Stomach (tissue), 4 donors: ENCODE results near the gene RASAL2.

Experiments used
- EP300 ChIP-seq: sonication (generic); formaldehyde crosslinking; IDR thresholded peaks from one replicate; pipeline ENCODE4 v1.6.1; 2017; ENCODE audit warnings: antibody characterized with exemption
- POLR2A ChIP-seq, 4 donors: fragments of 450-650 bp; IDR thresholded peaks; one replicate each; pipeline ENCODE4 v1.6.1; 2016; ENCODE audit warnings: antibody characterized with exemption in 4 of 4, control low read depth in 2 of 4, mild to moderate bottlenecking in 1 of 4, moderate library complexity in 1 of 4
- TF ChIP-seq, protein P1 (sequence below), 7 experiments: fragments of 450-650 bp in 4 of 7; fragments of 200-600 bp in 3 of 7; sonication (generic) in 3 of 7; IDR thresholded peaks; one replicate each; pipeline ENCODE4 v1.5.1; 2016 to 2019; ENCODE audit warnings: antibody characterized with exemption in 7 of 7, control low read depth in 2 of 7, mild to moderate bottlenecking in 1 of 7

DNA sequence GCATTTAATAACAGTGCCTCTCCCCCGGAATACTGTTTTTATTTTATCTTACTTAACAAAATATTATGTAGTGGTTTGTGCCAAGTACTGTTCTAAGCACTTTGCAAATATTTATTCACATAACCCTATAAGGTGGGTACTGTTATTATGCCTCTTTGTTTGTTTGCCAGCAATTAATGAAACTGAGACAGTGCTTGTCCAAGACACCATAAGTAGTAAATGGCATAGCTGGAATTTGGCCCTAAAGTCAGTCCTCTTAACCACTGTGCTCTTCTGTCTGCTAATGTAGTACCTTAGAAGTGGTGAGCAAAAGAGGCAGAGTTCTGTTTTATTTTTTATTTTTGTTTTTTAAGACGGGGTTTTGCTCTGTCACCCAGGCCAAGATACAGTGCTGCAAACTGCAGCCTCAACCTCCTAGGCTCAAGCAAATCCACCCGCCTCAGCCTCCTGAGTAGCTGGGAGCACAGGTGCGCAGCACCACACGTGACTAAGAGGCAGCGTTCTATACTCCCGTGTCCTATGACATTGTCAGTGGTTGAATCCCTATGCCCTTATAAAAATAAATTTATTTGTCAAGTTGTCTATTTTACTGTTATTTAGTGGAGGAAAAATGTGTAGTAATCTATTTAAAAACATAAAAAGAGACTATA lies 237.1 kb downstream of the RASAL2 start:
- TF ChIP-seq, protein P1, sequence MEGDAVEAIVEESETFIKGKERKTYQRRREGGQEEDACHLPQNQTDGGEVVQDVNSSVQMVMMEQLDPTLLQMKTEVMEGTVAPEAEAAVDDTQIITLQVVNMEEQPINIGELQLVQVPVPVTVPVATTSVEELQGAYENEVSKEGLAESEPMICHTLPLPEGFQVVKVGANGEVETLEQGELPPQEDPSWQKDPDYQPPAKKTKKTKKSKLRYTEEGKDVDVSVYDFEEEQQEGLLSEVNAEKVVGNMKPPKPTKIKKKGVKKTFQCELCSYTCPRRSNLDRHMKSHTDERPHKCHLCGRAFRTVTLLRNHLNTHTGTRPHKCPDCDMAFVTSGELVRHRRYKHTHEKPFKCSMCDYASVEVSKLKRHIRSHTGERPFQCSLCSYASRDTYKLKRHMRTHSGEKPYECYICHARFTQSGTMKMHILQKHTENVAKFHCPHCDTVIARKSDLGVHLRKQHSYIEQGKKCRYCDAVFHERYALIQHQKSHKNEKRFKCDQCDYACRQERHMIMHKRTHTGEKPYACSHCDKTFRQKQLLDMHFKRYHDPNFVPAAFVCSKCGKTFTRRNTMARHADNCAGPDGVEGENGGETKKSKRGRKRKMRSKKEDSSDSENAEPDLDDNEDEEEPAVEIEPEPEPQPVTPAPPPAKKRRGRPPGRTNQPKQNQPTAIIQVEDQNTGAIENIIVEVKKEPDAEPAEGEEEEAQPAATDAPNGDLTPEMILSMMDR (IDR thresholded peaks at IDR 0.05) = no peak
- no peak for TF ChIP-seq POLR2A (IDR thresholded peaks at IDR 0.05)
- TF ChIP-seq EP300 = no peak
